Stimulated activated CD8-positive, alpha-beta memory T cell treated with anti-CD3 and anti-CD28 coated beads, Interleukin-15, amount 100 ng/mL, for 4 hours (primary cell): ENCODE measurements around the gene TIGD2.

Source experiments
- DNase-seq, 2 donors: peaks; one replicate each; pipeline ENCODE4 v3.0.0-alpha.2; 2020; ENCODE audit warnings: low read depth in 2 of 2

The TIGD2 gene

DNA sequence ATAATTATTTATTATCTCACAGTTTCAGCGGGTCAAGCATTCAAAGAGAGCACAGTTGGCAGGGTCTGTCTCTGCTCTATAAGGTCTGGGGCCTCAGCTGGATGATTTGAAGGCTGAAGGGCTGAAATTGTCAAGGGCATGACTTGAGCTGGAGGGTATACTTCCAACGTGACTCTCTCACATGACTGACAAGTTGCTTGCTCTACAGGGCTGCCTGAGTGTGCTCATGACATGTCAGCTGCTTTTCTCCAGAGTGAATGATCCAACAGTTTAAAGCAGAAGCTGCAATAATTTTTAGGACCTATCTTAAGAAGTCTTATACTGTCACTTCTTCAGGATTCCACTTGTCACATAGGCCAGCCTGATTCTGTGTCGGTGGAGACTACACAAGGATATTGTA, 51.2 kb downstream of the TIGD2 start:
- no peak for DNase-seq

DNA sequence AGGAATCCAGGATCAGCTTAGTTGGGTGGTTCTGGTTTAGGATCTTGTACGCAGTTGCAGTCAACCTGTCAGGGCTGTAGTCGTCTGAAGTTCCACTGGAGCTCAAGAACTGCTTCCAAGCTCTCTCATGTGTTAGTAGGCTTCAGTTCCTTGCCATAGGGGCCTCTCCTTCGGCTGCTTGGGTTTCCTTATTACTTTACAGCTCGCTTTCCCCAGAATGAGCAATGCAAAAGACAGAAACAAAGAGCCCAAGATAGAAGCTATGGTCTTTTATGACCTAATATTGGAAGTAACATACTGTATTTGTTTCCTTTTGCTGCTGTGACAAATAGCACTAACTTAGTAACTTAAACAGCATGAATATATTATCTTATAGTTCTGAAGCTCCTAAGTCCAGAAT, 51.7 kb downstream of the TIGD2 start:
- DNase-seq = no peak

DNA sequence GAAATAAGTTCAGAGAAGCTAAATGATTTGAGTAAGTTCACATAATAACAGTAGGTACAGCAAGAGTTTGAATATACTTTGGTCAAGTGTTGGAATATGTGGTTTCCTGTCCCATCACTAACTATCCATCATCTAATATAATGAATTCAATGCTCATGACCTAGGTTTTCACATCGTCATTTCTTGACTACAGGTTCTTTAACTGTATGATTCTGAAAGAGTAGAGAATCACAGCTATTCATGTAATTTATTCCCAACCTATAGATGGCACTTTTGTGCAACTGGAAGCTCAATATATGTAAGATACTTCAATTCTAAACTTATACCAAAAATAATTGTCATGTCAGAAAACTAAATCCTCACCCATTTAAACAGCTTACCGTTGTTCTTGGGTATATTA, 53.1 kb downstream of the TIGD2 start:
- no peak for DNase-seq
